ENCODE data around the gene ITPRIP.

ITPRIP gene

DNA sequence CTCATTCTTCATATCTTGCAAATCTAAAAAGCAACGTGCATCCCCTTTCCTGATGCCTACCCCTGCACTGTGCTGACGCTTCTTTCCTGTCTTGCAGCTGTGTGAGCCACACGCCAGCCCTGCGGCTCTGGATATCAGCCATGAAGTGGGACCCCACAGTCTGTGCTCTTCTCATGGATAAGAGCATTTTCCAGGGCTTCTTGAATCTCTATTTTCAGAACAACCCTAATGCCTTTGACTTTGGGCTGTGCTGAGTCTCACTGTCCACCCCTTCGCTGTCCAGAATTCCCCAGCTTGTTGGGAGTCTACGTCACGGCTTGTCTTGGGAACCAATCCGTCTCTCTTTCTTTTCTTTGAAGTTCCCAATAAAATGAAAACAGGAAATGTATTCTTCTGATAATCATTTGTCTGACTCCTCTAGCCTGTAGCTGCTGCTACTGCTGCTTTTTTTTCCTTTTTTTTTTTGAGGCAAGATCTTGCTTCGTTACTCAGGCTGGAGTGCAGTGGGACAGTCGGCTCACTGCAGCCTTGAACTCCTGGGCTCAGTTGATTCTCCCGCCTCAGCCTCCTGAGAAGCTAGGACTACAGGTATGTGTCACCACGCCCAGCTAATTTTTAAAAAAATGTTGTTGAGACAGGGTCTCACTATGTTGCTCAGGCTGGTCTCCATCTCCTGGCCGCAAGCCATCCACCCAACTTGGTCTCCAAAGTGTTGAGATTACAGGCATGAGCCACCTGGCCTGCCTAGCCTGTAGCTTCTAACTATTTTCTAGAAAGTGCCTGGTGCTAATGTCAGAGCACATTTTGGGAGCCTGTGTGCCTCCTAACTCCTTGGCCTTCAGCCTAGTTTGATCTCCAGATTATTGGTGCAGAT, 39.0 kb downstream of the ITPRIP start:
- DNase-seq, result no peak
- in situ Hi-C loops (cut with HindIII; ENCODE audit: low pct_ligation_motif_present, low pct_unique_long_range_greater_than_20kb, low sequenced_read_pairs), result no loop called here

DNA sequence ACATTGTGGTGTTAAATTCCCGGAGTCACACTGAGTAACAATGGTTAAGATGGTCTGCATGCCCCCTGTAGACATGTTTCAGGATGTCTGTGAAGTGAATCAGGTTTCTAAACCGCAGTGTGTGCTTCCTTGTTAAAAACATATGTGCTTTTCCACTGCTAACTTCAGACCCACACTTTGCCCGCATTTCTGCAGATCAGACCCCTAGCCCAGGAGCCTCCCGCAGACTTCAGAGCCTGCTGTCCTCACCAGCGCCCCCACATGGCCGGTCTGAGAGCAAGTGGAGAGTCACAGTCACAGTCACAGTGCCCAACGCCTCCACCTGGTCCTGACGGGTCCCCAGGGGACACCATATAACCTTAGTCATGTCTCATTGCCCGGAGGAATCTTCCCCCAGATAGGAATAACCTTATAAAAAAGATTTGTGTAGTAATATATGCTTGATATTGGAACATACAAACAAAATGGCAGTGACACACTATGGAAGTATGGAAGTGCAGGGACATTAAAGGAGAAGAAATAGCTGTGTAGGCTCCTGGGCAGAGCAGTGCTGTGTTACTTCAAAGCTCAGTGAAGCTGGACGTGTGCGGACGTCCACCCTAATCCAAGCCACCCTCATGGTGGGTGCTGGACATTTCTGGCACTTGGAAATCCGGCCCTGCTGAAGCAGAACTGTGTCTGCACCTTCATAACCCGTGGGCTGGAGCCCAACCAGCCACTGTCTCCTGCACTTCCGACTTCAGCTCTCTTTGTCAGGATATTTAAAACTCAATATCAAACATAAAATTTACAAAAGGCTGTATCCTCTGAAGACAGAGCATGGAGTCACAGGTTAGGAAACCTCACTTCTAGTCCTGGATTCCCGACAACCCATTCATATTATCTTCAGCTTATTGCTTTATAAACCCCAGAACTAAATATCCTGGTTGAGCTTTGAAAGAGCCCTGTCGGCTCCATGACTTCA, 40.3 kb downstream of the ITPRIP start:
- no peak for DNase-seq
- in situ Hi-C loops (cut with HindIII; ENCODE audit: low pct_ligation_motif_present, low pct_unique_long_range_greater_than_20kb, low sequenced_read_pairs), result no loop called here

DNA sequence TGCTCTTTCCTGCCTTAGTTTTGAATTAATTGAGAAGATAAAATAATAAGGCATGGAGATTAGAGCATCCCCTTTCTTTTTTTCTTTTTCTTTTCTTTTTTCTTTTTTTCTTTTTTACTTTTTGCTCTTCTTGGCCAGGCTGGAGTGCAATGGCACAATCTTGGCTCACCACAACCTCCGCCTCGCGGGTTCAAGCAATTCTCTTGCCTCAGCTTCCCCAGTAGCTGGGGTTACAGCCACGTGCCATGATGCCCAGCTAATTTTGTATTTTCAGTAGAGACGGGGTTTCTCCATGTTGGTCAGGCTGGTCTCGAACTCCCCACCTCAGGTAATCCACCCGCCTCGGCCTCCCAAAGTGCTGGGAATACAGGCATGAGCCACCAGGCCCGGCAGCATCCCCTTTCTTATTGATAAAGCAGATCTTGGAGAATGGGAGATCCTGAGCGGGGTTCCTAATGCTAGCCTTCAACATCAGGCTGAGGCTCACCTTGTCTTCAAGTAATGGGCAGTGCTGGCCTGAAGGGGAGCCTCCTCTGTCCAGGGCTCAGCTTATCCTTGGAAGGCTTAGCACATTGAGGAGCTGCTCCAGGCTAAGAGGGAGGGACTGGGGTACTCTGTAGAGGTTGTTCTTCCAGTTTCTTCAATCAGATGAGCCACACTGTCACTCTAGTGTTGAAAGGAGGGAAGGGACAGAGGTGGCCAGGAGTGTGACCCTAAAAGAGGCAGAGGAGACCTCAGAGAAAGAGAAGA, 41.4 kb downstream of the ITPRIP start:
- in situ Hi-C loops (cut with HindIII; ENCODE audit: low pct_ligation_motif_present, low pct_unique_long_range_greater_than_20kb, low sequenced_read_pairs), result no loop called here
- no peak for DNase-seq

DNA sequence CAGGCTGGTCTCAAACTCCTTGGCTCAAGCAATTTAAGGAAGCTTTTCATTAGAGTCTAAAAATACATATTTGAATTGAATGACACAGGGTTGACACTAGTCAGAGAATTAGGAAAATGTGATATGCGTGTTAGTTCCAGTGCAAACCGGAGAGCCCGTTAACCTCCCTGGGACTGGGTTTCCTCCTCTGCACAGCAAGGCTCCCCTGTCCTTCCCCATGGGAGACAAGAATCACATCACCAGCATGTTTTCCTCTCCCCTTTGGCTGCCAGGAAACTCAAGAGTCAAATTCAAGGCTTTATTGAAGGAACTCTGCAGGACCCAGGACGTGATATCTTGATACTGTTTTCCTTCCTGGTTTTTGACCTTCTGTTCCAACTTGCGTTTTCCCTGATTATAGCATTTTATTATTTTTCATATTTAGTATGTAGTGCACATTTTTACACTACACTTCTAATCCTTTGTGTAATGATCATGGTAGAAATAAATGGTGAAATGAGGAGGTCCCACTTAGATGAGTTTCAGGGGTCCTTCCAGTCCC, 44.4 kb downstream of the ITPRIP start:
- in situ Hi-C loops (cut with HindIII; ENCODE audit: low pct_ligation_motif_present, low pct_unique_long_range_greater_than_20kb, low sequenced_read_pairs), result no loop called here
- no peak for DNase-seq

DNA sequence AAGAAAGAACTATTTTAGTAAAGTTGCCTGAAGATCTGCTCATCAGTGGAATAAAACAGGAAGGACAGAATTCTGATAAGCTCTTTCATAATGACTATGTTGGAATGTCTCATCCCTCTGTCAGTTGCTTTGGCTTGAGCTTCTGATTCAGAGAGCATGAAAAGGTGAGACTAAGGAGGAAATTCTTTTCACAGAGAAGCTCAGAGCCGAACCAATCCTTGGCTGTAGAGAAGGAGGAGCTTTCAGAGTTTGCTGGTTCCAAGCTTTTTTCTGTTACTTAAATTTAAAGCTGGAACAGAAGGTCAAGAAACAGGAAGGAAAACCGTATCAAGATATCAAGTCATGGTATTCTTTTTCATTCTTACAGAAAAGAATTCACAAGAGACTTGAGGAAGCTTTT, 45.3 kb downstream of the ITPRIP start:
- DNase-seq, result no peak
- in situ Hi-C loops (cut with HindIII; ENCODE audit: low pct_ligation_motif_present, low pct_unique_long_range_greater_than_20kb, low sequenced_read_pairs), result no loop called here

DNA sequence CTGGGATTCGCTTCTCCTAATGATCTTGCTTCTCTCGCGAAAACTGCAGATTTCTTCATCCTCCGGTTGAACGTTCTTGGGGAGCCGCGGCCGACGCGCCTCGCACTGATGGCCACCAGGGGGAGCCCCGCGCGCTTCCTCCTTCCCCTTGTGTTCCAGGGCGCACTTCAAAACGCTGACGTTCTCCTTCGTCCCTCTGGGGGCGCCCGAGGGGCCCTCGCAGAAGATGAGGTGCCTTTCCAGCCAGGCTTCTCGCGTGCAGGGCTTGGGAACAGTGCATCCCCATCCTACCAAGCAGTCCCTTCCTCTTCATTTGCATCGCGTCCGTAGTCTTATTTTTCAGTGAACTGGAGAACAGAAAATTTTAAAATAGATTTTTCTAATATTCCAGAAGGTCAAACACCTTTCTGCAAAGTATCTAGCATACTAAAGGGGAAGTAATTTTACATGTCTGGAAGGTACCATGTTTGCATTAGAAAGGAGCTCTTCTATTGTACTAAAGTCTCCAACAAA, 46.8 kb downstream of the ITPRIP start:
- DNase-seq, result peak; percentile 91
- in situ Hi-C loops (cut with HindIII; ENCODE audit: low pct_ligation_motif_present, low pct_unique_long_range_greater_than_20kb, low sequenced_read_pairs), result no loop called here

DNA sequence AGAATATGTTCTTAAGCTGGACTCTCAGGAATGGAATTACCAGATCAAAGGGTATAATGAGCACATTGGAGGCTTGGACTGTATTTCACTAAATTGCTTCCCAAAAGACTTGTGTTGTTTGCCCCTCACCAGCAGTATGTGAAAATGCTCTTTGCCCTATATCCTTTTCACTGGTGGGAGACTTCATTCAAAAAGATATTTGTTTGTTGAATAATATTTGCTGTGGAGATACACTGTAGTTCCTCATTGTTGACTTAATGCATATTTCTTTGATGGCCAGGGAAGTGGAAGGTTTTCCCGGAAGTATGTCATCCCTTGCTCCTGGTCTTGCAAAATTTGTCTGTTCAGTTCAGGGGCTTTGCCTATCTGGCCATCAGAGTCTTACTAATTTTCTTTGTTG, 49.9 kb downstream of the ITPRIP start:
- DNase-seq, result no peak
- in situ Hi-C loops (cut with HindIII; ENCODE audit: low pct_ligation_motif_present, low pct_unique_long_range_greater_than_20kb, low sequenced_read_pairs), result no loop called here

DNA sequence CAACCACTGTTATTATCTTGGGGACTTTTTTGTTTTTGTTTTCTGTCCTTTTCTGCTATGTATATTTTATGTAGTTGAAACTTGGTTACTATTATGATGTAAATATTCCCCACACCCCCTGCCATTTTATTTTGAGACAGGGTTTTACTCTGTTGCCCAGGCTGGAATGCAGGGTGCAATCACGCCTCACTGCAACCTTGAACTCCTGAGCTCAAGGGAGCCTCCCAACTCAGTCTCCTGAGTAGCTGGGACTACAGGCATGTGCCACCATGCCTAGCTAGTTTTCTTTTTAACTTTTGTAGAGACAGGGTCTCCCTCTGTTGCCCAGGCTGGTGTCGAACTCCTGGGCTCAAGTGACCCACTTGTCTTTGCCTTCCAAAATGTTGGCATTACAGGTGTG, 51.3 kb downstream of the ITPRIP start:
- no peak for DNase-seq
- in situ Hi-C loops (cut with HindIII; ENCODE audit: low pct_ligation_motif_present, low pct_unique_long_range_greater_than_20kb, low sequenced_read_pairs), result no loop called here

DNA sequence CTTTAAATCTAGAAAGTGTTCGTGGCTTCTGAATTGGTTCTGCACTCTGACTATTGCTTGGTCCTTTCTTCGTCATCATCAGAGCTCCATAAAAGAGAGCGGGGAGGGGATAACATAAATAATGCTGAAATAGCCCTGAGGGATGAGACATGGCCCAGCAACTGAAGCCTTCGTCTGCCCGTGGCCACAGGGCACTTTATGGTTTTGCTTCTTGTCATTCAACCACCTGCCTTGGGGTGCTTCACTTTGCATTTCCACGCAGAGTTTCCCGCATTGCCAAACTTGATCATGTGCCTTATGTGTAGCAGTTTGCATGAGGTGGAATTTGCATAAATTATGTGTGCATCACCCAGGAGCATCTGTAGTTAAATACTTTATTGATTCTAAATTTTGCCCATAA, 53.4 kb downstream of the ITPRIP start:
- in situ Hi-C loops (cut with HindIII; ENCODE audit: low pct_ligation_motif_present, low pct_unique_long_range_greater_than_20kb, low sequenced_read_pairs), result no loop called here
- DNase-seq, result no peak

DNA sequence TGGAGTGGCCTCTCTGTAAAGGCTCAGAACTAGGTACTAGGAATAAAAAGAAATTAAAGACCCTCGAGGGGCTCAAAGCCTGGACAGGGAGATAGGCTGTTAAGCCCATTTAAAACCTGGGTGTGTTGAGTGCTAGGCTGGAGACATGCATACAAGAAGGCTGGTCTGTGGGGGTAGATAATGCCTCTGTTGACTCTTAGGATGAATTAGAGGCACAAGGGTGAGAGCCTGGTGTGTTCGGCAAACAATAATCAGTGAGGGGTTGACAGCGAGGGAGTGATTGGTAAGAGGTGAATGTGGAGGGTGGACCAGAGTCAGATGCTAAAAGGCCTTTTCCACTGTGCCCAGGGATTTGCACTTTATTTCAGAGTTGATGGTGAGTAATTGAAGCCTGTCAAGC, 56.6 kb downstream of the ITPRIP start:
- in situ Hi-C loops (cut with HindIII; ENCODE audit: low pct_ligation_motif_present, low pct_unique_long_range_greater_than_20kb, low sequenced_read_pairs), result no loop called here
- no peak for DNase-seq

DNA sequence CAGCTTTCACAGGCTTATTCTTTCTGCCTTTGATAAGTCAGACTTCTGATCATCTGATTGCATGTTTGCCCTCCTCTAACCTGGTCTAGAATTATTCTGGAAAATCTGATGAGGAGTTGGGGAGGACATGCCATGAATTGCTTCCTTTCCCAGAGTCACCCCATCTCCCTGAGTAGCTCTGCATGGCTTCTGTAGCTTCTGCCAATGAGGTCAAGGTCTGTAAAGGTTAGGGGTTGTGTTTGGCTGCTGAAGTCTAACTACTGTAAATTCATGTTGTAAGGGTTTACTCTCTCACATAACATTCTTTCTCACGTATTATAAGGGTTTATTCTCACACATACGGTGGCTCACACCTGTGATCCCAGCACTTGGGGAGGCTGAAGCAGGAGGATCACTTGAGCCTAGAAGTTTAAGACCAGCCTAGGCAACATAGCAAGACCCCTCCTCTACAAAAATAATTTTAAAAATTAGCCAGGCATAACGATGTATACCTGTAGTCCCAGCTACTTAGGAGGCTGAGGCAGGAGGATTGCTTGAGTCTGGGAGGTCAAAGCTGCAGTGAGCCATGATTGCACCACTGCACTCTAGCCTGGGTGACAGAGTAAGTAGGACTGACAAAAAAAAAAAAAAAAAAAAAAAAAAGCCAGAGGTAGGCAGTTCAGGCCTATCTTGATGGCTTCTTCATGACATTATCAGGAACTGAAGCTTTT, 58.6 kb downstream of the ITPRIP start:
- in situ Hi-C loops (cut with HindIII; ENCODE audit: low pct_ligation_motif_present, low pct_unique_long_range_greater_than_20kb, low sequenced_read_pairs), result no loop called here
- DNase-seq, result no peak

DNA sequence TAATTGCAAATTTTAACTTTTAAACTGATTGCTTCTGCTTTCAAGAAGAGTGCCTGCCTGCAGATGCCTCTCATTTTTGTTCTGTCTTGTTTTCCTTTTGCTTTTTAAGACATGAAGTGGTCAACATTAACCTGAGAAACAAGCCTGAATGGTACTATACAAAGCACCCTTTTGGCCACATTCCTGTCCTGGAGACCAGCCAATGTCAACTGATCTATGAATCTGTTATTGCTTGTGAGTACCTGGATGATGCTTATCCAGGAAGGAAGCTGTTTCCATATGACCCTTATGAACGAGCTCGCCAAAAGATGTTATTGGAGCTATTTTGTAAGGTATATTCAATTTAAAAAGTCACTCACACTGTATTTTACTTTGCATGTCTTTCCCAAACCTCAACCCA, 60.5 kb downstream of the ITPRIP start:
- DNase-seq, result no peak

DNA sequence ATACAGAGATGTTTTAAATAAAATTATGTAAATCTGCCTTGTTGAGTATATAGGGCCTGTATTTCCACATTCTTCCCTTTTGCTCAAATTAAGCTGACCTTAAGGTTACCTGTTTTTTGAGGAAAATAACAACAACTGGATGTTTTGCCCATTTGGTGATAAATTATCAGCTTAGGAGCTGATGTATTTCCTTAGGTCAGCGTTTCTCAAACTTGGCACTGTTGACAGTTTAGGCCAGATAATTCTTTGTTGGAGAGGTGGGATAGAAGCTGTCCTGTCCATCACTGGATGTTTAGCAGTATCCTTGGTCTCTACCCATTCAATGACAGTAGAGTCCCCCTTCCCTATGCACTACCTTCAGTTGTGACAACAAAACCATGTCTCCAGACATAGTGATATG, 62.1 kb downstream of the ITPRIP start:
- in situ Hi-C loops (cut with HindIII; ENCODE audit: low pct_ligation_motif_present, low pct_unique_long_range_greater_than_20kb, low sequenced_read_pairs), result no loop called here
- no peak for DNase-seq

More for the DNA sequence above, 60.5 kb downstream of the ITPRIP start:
- in situ Hi-C loops (cut with HindIII; ENCODE audit: low pct_ligation_motif_present, low pct_unique_long_range_greater_than_20kb, low sequenced_read_pairs), result no loop called here

DNA sequence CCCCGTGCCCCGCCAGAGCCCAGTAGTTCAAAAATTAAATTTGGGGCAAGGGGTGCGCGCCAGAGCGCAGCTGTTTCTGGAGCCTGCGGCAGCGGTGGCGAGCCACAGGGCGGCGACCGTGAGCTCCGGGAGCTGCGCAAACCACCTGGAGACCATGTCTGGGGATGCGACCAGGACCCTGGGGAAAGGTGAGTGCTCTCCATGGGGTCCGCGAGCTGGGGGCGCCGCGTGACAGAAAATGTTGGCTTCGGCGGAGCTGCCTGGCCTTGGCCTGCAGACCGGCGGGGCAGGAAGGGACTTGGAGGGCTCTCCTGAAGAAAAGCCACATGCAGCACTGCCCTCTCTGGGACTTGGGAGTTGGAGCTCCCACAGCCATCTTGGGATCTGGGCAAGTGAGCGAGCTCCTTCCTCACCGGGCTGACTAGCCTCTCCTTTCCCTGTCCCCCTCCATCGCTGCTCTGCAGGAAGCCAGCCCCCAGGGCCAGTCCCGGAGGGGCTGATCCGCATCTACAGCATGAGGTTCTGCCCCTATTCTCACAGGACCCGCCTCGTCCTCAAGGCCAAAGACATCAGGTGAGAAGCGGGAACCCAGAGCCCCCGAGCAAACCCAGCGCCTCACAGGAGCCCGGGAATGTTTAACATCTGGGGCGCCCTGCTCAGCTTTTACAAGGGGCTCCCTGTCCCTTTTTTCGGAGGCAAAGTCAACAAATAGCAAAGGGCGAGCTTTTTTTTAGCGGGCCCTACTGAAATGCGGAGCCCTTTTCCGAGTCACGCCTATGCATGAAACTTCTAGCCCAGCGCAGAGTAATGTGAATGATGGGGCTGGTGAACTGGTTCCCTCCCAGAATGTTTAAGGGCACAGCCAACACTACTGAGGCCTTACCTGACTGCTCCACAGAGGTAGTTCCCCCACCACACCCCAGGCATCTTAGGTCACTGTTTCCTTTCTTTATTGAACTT, 63.2 kb downstream of the ITPRIP start:
- in situ Hi-C loops (cut with HindIII; ENCODE audit: low pct_ligation_motif_present, low pct_unique_long_range_greater_than_20kb, low sequenced_read_pairs), result no loop called here
- DNase-seq, result peak; percentile 56

DNA sequence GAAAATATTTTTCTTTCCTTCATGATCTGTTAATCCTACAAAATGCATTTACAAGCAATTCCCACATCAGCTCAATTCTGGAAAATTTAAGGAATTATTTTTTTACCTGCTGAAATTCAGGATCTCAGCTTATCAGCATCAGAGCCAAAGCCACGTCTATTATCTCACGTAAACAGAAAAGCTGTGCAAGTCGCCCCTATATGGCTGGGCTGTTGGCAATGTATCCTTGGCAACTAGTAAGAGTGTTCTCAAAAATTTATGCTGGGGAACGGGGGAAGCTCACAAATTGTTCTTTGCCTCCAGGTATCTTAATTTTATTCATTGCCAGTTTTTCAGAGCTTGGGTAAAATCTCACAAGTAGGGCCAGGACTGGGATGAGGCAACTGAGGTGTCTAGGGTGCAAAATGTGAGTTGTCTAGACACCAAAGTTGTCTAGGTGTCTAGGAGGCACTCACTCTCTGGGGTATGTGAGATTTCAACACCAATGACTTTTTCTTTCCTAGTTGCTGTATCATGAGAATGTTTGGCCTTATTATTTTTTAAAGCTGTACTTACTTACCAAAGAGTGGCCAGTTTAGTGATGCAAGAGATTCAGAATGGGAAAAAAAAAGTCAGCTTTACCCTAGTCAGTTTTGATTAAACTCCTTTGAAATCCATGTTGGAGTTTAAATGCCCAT, 64.2 kb downstream of the ITPRIP start:
- DNase-seq, result no peak
- in situ Hi-C loops (cut with HindIII; ENCODE audit: low pct_ligation_motif_present, low pct_unique_long_range_greater_than_20kb, low sequenced_read_pairs), result no loop called here

DNA sequence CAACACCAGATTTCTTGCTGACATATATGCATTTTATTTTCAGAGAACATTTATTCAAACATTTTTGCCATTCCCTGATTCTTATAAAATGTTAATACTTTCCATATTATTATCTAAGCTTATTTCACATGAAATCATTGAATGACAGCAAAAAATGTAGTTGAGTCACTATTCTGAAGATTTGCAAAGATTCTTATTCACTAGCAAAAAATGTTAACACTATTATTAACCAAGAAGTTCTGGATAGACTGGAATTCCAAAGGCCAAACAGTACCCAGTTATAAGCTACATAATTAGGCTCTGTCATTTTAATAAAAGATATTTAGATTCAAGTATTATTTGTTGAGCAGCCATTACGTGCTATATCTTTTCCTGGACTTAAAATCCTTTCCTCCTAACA, 65.0 kb downstream of the ITPRIP start:
- in situ Hi-C loops (cut with HindIII; ENCODE audit: low pct_ligation_motif_present, low pct_unique_long_range_greater_than_20kb, low sequenced_read_pairs), result no loop called here
- DNase-seq, result no peak

Measured in ACHN (cell line).